Fibroblast of mammary gland (primary cell): ENCODE results near the gene ZNF688.
A peak's percentile ranks its signal among the peaks of the same experiment; 100 is the strongest.
"Not testable (repeated sequence)": the region's sequence is repeated elsewhere in the genome, so short reads cannot be mapped to it uniquely, and the experiment has no call there.

Source experiments
- DNase-seq: peaks from one replicate; pipeline ENCODE4 v3.0.0-alpha.2; 2010; ENCODE audit warnings: low read depth
- H3K4me3 ChIP-seq: 2 replicates; pipeline ENCODE4 v1.5.1; 2011; ENCODE audit warnings: low read depth, mild to moderate bottlenecking, low read length, moderate library complexity; ENCODE audit not compliant: control insufficient read depth
- CTCF ChIP-seq: conservative IDR thresholded peaks from 2 replicates; pipeline ENCODE4 v1.5.1; 2011; ENCODE audit warnings: low read depth, low read length, inconsistent platforms; ENCODE audit not compliant: control insufficient read depth, insufficient read depth

The ZNF688 gene

GRCh38 chr16:30548416-30549253, 22.9 kb downstream of the ZNF688 start:
- no peak for TF ChIP-seq CTCF
- H3K4me3 ChIP-seq: no peak overlapping the region
- DNase-seq: no peak

GRCh38 chr16:30546115-30546514, 25.4 kb downstream of the ZNF688 start:
- DNase-seq: no peak
- no peak overlapping the region for H3K4me3 ChIP-seq
- TF ChIP-seq CTCF: no peak

- H3K4me3 ChIP-seq: no peak overlapping the region
- DNase-seq: no peak
- TF ChIP-seq CTCF: no peak
Measured at GRCh38 chr16:30543067-30543466, 28.4 kb downstream of the ZNF688 start.

- H3K4me3 ChIP-seq: no peak overlapping the region
- peak; percentile 81 for DNase-seq
- no peak for TF ChIP-seq CTCF
Measured at GRCh38 chr16:30541502-30542329, 29.8 kb downstream of the ZNF688 start.

GRCh38 chr16:30540916-30541464, 30.5 kb downstream of the ZNF688 start:
- H3K4me3 ChIP-seq: not testable (repeated sequence)

GRCh38 chr16:30539986-30540526, 31.5 kb downstream of the ZNF688 start:
- not testable (repeated sequence) for H3K4me3 ChIP-seq

More at GRCh38 chr16:30540916-30541464, 30.5 kb downstream of the ZNF688 start:
- not testable (repeated sequence) for DNase-seq

GRCh38 chr16:30539000-30539964, 32.2 kb downstream of the ZNF688 start:
- TF ChIP-seq CTCF: no peak
- no peak overlapping the region for H3K4me3 ChIP-seq
- no peak for DNase-seq

More at GRCh38 chr16:30539986-30540526, 31.5 kb downstream of the ZNF688 start:
- not testable (repeated sequence) for DNase-seq

- not testable (repeated sequence) for DNase-seq, H3K4me3 ChIP-seq
Measured at GRCh38 chr16:30536391-30537024, 35.0 kb downstream of the ZNF688 start.
